ENCODE results near the gene AKR1E2.

The AKR1E2 gene

DNA sequence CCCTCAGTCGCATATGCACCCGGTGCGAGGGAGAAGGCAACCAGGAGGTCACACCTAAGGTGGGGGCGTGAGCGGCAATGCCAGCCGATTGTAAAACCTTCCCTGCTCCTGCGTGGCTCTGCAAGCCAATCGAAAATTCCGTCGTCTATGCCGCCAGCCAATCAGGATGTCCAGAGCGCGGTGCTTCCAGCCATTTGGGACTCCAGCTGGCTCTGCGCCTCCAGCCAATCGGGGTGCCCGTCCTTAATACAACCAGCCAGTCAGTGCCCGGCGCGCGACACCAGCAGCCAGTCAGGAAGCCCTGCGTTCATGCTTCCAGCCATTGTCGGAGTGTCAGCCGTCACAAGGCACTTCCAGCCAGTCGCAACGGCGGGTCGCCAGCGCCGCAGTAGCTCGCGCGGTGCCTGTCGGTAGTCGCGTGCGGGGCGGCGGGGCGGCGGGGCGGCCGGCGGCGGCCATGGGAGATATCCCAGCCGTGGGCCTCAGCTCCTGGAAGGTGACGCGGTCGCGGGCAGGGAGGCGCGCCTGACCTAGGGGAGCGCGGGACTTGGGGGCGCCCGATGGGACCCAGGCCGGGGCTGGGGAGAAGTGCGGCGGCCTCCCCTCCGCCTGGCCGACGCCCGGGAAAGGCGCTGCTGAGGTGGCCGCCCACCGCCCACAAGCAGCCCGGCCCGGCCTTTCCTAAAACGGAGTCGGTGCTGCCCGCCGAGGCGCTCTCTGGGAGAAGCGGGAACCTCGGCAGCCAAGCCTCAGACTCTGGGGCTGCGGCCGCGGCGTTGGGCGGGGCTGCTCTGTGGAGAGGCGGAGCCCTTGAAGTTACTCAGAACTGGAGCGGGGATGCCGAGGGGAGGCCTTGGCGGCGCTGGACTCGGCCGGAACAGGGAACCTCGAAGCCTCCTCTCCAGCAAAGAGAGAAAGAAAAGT lies at the start of gene AKR1E2:
Gene AKR1E2, plus strand, starts transcription at position 340 of the 924 bp plus-strand sequence. Its CDS starts 118 bp downstream, at position 458.
- DNase-seq (ENCODE audit: low spot score): peak; percentile 86

DNA sequence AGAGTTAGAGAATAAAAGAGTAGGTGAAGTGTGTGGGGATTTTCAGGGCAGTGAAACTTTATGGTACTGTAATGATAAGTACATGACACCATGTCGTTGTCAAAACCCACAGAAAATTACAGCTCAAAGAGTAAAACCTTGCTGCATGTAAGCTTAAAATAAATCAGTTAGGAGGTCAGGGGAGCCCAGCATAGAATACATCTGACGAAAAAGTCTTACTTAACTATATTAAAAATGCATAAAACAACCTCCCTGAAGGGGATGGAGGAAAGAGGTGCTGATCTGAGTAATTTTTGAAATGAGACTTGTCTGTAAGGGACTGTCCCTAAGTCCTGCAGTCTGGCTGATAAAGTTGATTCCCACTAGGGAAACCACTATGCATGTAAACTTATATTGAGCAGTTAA lies 49.8 kb upstream of the AKR1E2 start:
- DNase-seq (ENCODE audit: low spot score): no peak

DNA sequence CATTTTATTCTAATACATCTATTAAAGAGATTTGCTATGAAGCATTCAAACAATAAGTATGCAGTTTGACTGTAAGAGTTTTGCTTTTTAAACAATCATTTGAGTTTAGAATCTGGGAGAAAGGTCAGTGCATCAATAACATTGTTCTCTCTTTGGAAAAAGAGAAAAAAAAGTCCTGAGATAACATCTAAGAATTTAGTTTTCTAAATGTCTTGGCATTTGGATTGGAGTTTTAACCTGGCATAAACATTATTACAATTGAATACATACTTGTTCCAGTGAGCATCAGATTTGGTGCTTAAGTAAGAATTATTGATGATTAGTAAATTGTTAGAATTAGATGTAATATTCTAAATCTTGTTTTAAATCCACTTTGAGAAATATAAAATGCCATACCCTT lies 47.2 kb upstream of the AKR1E2 start:
- no peak for DNase-seq (ENCODE audit: low spot score)

DNA sequence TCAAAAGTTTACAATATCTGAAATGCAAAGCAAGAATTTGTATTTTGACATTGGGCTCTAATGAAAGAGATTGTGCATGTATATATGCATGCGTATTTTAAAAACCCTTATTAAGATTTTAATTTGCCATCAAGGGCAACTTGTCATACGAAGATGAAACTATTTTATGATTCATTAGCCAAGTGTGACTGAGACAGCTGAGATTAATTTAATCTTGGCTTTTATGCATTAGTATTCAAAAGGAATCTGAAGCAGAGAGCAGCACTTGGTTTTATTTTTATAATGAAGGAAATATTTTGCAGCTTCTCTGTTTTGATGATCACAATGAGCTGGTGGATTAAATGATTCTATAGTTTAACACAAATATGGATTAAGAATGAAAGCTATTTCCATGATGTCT lies 45.9 kb upstream of the AKR1E2 start:
- DNase-seq (ENCODE audit: low spot score): no peak

DNA sequence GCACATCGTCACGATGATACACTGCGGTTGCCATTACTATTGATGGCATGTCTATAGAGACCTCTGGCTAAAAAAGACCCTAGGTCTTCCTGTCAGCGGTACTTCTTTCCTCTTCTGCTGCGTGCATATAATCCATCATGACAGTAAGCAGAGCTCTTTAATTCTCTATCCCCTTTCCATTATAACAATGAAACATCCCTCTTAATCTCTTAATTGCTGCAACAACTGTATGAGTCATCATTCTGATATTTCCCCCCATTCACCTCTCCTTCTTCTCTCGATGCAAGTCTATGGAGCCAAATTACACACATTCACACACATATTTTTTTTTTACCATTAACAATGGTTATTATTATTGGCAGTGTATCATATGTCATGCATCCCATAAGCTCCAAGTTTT lies 45.2 kb upstream of the AKR1E2 start:
- no peak for DNase-seq (ENCODE audit: low spot score)

DNA sequence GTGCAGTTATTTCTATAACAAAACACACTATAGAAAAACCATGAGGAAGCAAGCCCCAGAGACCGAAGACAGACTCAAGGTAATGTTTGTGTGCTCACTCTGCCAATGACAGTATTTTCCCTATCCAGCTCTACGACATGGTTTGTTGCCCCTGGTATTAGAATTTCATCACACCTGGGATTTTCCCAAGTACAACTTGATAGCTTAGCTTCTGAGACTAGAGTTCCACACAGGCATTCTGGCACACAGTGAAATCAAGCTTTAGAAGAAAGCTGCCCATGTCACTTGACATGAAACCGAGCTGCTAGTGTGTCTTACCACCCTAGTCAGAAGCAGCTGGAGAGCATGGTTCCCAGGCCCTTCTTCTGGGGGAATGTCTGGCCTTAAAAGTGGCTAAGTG lies 44.1 kb upstream of the AKR1E2 start:
- DNase-seq (ENCODE audit: low spot score): no peak

DNA sequence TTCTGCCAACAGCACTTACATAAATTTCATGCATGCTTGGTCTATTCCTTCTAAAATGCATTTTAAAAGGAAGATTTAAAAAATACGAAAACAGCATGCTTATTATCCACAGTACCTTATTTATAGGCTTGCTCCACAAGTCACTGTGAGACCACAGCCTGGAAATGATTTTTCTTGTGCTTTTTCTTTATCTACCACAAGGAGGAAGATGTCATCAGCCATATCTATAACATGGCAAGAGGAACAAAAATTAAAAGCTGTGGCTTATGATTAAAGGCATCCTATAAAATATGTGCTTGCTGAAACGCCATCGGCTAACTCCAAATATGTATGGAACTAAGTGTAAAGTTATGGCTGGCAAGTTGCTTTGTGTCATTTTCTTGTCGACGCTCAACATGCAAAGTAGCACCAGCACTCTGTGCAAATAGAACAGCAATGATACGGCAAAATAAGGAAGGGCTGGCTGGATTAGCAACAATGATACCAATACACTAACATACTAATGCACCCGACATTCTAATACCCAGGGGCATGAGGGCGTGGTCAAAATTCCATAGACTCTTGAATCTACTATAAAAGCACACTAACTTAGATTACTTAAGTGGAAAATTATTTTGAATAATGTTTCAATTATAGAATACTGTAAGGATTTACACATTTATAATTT lies 41.2 kb upstream of the AKR1E2 start:
- DNase-seq (ENCODE audit: low spot score): no peak

DNA sequence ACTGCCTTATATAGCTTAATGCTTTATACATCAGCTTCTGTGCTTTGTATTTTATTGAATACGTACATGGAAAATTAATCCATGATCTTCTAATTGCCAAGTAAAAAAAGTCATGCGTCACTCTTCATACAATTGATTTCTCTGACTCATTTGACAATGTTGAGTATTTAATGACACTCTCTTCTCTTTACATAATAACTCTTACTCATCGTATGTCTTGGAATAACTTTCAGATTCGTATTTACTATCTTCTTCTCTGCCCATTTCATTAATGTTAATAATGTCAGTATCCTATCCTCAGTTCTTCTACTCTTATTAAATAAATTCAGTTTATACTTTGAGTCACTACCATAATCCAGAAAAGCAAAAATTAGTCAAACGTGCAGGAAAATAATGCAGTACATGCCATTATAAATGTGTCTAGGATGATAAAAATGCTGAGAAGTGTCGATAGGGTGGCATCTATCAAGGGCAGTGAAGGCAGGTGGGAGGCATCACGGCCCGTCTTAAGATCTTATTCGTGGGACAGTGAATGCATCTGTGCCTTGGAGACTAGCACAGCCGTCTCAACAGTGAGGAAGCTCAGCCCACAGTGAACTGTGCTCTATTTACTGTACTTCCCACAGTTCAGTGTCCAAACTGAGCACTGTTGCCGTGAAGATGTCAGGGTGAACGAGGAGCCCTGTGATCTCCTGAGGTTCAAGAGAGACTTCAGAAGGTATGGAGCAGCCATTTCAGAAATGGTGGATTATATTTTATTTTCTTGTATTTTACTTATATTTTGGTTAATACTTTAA lies 39.8 kb upstream of the AKR1E2 start:
- DNase-seq (ENCODE audit: low spot score): no peak

DNA sequence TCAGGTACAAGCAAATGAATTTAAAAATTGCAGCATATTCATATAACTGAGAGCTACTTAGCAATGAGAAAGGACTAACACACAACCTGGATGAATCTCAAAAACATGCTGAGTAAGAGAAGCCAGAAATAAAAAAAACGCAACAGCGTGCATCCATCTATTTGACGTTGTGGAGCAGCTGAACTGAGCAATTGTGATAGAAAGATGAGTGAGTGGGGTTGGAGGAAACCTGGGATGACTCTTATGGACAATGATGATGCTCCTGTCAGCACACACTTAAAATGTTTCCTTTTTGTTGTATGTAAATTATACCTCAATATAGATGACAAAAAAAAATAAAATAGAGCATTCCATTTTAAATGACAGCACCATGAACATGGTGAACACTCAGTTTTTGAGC lies 36.0 kb upstream of the AKR1E2 start:
- no peak for DNase-seq (ENCODE audit: low spot score)

DNA sequence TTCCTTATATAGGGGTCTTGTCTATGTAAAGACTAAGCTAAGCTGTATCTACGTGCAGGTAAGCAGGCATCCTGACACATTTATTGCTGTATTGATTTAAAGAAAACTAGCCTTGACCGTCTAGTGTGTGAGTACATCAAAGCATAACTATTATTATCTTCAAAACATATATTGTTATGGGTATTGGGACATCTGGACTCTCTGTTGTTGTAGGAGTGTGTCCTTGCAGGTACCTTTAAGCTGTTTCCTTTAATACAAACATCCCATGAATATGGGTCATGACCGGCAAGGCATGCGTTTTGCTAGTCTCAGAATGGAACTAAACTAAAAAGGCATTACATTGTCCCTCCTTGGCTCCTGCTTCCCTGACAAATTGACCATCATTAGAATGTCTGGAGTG lies 35.1 kb upstream of the AKR1E2 start:
- no peak for DNase-seq (ENCODE audit: low spot score)

DNA sequence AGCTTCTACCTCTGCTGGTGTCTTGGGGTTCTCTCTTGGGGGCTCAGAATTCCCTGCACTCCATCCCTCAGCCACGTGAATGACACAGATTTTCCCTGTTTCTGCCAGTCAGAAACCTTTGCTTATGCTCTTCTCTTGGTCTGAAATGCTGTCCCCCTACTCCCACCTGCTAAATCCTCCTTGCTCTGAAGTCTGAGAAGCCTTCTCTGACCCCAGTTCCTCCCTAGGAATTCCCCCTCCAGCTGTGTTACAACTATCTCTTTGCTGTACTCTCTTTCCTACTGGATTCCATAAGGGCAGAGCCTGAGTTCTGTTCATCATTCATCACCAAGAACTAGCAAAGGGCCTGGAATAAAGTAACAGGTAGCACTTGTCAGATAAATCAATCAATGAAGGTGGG lies 33.6 kb upstream of the AKR1E2 start:
- DNase-seq (ENCODE audit: low spot score): no peak

DNA sequence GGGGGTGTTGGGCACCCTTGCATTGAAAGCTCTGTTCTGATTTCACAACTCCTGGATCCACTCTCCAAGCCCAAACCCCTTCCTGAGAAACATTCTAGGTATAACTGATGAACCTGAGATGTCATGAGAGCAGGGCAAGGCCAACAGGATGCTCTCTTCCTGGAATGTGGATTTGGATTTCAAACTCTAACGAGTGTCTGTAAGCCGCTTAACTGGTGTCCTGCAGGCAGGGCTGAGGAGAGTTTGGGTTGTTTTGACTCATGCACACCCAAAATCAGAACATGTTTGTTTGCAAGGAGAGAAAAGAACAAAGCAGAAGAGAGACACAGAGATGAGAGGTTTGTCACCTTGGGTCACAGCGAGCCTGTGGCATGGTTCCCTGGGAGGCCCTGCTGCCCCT lies 24.6 kb upstream of the AKR1E2 start:
- DNase-seq (ENCODE audit: low spot score): no peak

DNA sequence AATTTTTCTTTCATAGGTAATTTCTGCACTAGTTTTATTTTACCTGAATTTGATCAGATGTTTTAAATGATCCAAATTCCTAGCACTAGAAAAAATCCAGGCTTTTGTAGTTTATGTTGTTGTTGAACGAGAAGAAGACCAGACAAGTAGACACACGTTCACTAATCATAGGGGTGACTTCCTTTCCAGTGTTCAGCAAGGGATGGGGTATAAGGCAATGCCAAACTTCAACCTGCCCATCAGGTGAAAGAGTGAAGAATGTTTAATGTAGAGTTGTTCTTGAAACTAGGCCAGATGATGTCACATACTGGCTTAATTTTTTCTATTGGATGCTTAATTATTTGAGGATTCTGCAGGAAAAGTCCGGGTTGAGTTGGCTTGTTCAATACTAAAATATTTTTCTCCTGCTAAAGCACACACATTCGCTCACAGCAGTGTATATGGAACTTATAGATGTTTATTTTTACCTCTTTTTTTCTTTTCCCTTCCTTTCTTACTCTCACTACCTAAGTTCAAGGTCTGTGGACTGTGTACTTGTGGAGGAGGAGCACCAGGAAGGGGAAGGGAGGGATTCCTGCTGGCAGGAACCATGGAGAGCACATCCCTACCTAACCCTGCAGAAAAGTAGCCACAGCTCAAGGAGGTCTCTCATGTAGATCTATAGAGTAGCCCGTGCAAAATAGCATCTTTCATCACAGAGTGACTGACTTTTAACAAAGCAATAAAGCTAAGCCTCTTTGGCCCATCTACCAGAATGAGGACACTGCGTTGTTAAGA lies 23.1 kb upstream of the AKR1E2 start:
- DNase-seq (ENCODE audit: low spot score): no peak

DNA sequence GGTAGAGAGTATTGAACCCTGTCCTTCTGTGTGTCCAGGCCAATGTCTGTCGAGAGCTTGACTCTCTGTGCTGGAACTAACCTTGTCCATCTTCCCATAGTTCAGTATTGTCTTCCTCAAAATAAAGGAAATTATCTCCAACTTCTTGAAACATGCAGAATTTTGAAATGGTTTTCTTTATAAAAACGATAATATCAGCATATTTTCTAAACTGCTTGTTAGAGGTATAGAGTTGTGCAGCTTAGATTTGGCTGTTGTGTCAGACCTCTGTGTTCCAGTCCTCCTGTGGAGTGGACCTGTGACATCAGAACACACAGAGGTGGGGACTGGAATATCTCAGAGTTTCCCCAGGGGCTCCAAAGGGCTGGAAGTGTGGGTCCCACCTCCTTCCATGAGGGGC lies 22.2 kb upstream of the AKR1E2 start:
- no peak for DNase-seq (ENCODE audit: low spot score)

DNA sequence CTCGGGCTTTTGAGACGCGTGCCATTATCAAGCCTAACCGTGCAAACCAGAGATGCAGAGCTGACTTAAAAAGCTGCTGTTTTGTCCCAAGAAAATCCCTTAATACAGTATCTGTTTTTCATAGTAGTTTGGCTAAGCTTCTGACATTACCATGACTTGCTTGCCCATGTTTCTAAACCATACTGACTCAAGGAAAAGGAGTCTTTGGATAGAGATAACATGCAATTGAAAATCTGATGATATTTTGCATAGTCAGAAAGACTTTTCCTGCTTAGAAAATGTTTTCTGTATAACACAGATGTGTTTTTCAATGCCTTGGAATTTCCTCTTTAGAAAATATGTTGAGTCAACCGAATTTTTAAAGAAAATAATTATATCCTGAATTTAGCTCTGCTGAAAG lies 21.5 kb upstream of the AKR1E2 start:
- DNase-seq (ENCODE audit: low spot score): no peak

DNA sequence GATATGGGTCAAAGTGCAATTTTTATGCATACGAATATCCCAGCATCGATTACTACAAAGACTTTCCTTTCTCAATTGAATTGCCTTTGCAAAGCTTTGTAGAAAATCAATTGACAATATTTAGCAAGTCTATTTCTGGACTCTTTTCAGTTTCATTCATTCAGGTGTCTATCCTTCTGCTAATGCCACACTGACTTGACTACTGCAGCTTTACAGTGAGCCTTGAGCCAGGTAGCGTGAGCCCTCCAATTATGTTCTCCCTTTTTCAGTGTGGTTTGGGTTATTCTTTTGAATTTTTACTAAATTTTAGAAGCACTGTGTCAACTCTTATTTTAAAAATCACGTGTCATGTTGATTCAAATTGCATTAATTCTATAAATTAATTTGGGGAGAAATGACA lies 19.5 kb upstream of the AKR1E2 start:
- DNase-seq (ENCODE audit: low spot score): no peak

DNA sequence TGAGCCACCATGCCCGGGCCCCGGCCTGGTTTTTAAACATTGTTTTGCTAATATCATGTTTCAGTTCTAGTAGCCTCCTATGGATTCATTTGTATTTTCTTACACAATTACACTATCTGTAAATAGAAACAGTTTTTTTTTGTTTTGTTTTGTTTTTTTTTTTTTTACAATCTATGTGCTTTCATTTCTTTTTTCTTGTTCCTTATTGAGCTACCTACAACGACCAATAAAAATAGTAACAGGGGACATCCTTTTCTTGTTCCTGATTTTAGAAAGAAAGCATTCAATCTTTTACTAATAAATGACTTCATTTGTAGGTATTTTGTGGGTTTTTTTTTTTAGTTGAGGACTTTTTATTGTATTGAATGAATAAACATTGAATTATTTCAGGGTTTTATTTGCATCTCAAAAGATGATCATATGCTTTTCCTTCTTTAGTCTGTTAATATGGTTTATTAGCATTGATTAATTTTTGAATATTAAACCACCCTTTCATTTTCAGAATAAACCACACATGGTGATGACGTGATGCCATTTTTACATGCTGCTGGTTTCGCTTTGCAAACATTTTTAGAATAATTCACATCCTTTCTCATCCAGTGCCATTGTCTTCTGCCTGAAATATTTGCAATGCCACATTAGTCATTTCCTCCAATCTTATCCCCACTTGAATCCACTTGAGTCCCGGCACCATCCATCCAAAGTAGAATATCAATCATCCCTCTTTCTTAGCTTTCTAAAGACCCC lies 18.1 kb upstream of the AKR1E2 start:
- DNase-seq (ENCODE audit: low spot score): no peak

DNA sequence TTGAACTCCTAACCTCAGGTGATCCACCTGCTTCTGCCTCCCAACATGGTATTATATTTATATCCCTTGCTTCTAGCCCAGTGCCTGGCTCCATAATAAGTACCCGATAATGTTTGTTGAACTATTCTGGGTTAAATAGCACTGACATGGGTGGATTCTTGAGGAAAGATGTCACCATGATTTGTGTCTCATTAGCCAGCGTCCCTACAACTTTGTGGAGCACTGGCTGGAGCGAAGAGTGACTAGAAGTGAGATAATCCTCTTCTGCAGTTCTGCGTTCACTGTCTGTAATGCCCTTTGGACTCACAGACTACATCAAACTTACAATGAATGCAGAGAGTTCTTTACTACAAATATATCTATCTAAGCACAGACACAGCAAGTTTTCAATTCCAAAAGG lies 16.9 kb upstream of the AKR1E2 start:
- DNase-seq (ENCODE audit: low spot score): no peak

DNA sequence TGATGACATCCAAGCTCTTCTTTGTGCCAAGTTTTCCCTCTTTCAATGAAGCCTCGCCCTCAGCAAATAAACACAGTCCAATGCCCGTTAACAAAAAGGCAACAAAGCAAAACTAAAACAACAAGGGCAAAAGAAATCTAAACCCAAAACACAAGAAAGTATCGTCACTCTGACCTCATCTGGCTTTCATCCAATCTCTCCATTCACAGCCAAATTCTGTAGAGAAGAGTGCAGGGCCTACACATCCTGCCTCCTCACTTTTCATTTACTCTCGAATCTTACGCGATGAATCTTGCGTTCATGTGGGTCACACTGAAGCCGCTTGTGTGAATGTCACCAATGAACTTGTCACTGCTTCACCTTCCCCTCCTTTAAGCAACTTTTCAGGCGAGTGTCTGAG lies 15.9 kb upstream of the AKR1E2 start:
- DNase-seq (ENCODE audit: low spot score): no peak

DNA sequence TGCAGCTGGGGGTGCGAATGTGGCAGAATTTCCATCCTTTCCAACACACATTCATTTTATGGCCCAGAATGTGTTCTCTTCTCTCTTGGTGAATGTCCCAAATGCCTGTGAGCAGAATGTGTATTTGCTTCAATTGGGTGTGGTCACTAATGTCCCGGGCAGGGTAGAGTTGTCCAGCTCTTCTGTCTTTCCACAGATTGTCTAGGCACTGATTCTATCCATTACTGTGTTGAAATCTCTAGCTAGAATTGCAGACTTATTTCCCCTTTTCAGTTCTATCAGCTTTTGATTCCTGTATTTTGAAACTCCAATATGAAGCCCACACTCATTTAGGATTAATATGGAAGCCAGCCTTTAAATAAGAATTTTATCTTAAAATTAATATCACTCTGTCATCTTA lies 14.0 kb upstream of the AKR1E2 start:
- DNase-seq (ENCODE audit: low spot score): no peak

DNA sequence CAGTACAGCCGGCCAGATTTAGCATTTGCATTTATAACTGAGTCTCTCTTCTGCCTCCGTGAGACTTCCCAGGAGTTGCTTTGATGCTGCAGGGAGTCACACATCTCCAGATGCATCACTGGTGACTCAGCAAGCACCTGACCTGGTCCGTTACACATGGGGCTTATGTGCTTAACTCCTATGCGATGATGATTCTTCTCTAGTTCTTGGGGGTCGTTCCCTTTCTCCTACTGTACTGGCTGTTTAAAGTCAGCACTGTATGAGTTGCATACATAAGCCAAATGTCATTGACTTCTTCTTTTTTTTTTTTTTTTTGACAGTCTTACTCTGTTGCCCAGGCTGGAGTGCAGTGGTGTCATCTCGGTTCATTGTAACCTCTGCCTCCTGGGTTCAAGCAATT lies 13.0 kb upstream of the AKR1E2 start:
- no peak for DNase-seq (ENCODE audit: low spot score)
